Hepatocyte (in vitro differentiated cells): ENCODE measurements around the gene TWIST2. TPM values are rescaled to one million over a fixed set of nuclear protein-coding genes. Genes with fewer than 3 reads are reported as not detected.

Source experiments
- DNase-seq: peaks from one replicate; pipeline ENCODE4 v3.0.0-alpha.2; 2016; ENCODE audit warnings: low spot score
- H2AFZ ChIP-seq: fragments of 200-600 bp; sonication (generic); 2 replicates; pipeline ENCODE4 v1.6.0; 2016; ENCODE audit warnings: antibody characterized with exemption, mild to moderate bottlenecking
- H3K27ac ChIP-seq: fragments of 200-600 bp; sonication (generic); 2 replicates; pipeline ENCODE4 v1.5.1; 2016; ENCODE audit warnings: mild to moderate bottlenecking
- H3K27me3 ChIP-seq: fragments of 200-600 bp; sonication (generic); 2 replicates; pipeline ENCODE4 v1.6.1; 2016
- H3K36me3 ChIP-seq: fragments of 200-600 bp; sonication (generic); replicated peaks from 2 replicates; pipeline ENCODE4 v1.5.1; 2016; ENCODE audit warnings: low read depth; ENCODE audit not compliant: insufficient read depth
- H3K4me1 ChIP-seq: fragments of 200-600 bp; sonication (generic); 2 replicates; pipeline ENCODE4 v1.5.1; 2016; ENCODE audit warnings: mild to moderate bottlenecking, moderate library complexity; ENCODE audit not compliant: insufficient read depth
- H3K4me2 ChIP-seq: fragments of 200-600 bp; sonication (generic); 2 replicates; pipeline ENCODE4 v1.6.0; 2016
- H3K4me3 ChIP-seq: fragments of 200-600 bp; sonication (generic); 2 replicates; pipeline ENCODE4 v1.5.1; 2016; ENCODE audit warnings: mild to moderate bottlenecking
- H3K79me2 ChIP-seq: fragments of 200-600 bp; sonication (generic); 2 replicates; pipeline ENCODE4 v1.6.0; 2017; ENCODE audit warnings: mild to moderate bottlenecking
- H3K9me2 ChIP-seq: fragments of 200-600 bp; sonication (generic); replicated peaks from 2 replicates; pipeline ENCODE4 v1.6.0; 2017; ENCODE audit warnings: mild to moderate bottlenecking; ENCODE audit not compliant: insufficient read depth
- H3K9me3 ChIP-seq: fragments of 200-600 bp; sonication (generic); 2 replicates; pipeline ENCODE4 v1.5.1; 2016; ENCODE audit warnings: low read depth, mild to moderate bottlenecking
- H4K20me1 ChIP-seq: fragments of 200-600 bp; sonication (generic); 2 replicates; pipeline ENCODE4 v1.6.0; 2016; ENCODE audit warnings: mild to moderate bottlenecking; ENCODE audit not compliant: insufficient read depth, poor library complexity, severe bottlenecking
- CTCF ChIP-seq: fragments of 200-600 bp; sonication (generic); IDR thresholded peaks from 2 replicates; pipeline ENCODE4 v1.5.1; 2016; ENCODE audit warnings: antibody characterized with exemption, mild to moderate bottlenecking; ENCODE audit not compliant: poor library complexity
- EZH2 ChIP-seq: fragments of 200-600 bp; sonication (generic); IDR thresholded peaks from 2 replicates; pipeline ENCODE4 v1.6.1; 2016; ENCODE audit warnings: antibody characterized with exemption, mild to moderate bottlenecking, borderline replicate concordance
- EZH2phosphoT487 ChIP-seq: fragments of 200-600 bp; sonication (generic); IDR thresholded peaks from one replicate; pipeline ENCODE4 v1.6.1; 2018; ENCODE audit warnings: antibody characterized with exemption, mild to moderate bottlenecking, low read depth, moderate library complexity; ENCODE audit not compliant: unreplicated experiment, severe bottlenecking
- WGBS: methylation state at CpG from one replicate; pipeline ENCODE4 v1.1.6; 2016; ENCODE audit warnings: low lambda C conversion rate; ENCODE audit errors: missing lambda C conversion rate; 5-methylcytosine and 5-hydroxymethylcytosine counted together
- polyA plus RNA-seq: library from polyadenylated mRNA; unstranded; fragments of >200 nt; fragmentation: Nextera tagmentation; extraction: Ambion mirVana; gene quantifications from 2 replicates; pipeline ENCODE4 v1.2.1, GENCODE V29; 2016
- total RNA-seq: library from RNA; depleted of rRNA; stranded (reverse); fragments of >200 nt; gene quantifications from 2 replicates; pipeline ENCODE4 v1.2.3, GENCODE V29; 2014

The TWIST2 gene
- total and polyA plus RNA-seq, 2 experiments from 2014 or later: 13.5 to 19.7 TPM

GRCh38 chr2:238855299-238855698, 7.4 kb downstream of the TWIST2 start:
- peaks cover 17% of the 10 kb centered on the region for H3K27me3 ChIP-seq
- no peak overlapping the region for H3K27ac ChIP-seq
- no peak for DNase-seq

GRCh38 chr2:238855891-238856580, 8.2 kb downstream of the TWIST2 start:
- Histone ChIP-seq H3K4me2 (no peak overlapping the region), H3K27ac (no peak overlapping the region), H3K36me3 (no peaks in the 10 kb centered on the region), H3K9me3 (no peaks in the 10 kb centered on the region), H3K79me2 (peaks cover 38% of the 10 kb centered on the region), H3K4me3 (no peak overlapping the region), H3K4me1 (peaks cover 4% of the 10 kb centered on the region), H3K9me2 (no peaks in the 10 kb centered on the region), H4K20me1 (no peaks in the 10 kb centered on the region), H3K27me3 (peaks cover 10% of the 10 kb centered on the region), H2AFZ (no peak overlapping the region)
- no peak for DNase-seq
- WGBS: 85% methylated on average over 12 of the region's 12 CpGs
- TF ChIP-seq CTCF: no peak
- no peak for TF ChIP-seq EZH2
- no peak for TF ChIP-seq EZH2phosphoT487

More at GRCh38 chr2:238855299-238855698, 7.4 kb downstream of the TWIST2 start:
- Histone ChIP-seq H3K9me3 (no peaks in the 10 kb centered on the region), H2AFZ (no peak overlapping the region), H3K79me2 (peaks cover 40% of the 10 kb centered on the region), H3K36me3 (no peaks in the 10 kb centered on the region), H4K20me1 (no peaks in the 10 kb centered on the region), H3K9me2 (no peaks in the 10 kb centered on the region), H3K4me3 (no peak overlapping the region), H3K4me2 (no peak overlapping the region), H3K4me1 (peaks cover 4% of the 10 kb centered on the region)
- 96% methylated on average over 9 of the region's 9 CpGs for WGBS
- no peak for TF ChIP-seq EZH2phosphoT487
- no peak for TF ChIP-seq CTCF
- TF ChIP-seq EZH2: no peak

GRCh38 chr2:238856713-238857567, 9.1 kb downstream of the TWIST2 start:
- H3K79me2 ChIP-seq: peaks cover 38% of the 10 kb centered on the region

More at GRCh38 chr2:238856713-238857567, 9.1 kb downstream of the TWIST2 start:
- TF ChIP-seq CTCF (no peak), EZH2phosphoT487 (no peak), EZH2 (no peak)
- Histone ChIP-seq H3K9me3 (no peaks in the 10 kb centered on the region), H4K20me1 (no peaks in the 10 kb centered on the region), H3K27ac (no peak overlapping the region), H2AFZ (no peak overlapping the region), H3K9me2 (no peaks in the 10 kb centered on the region), H3K4me3 (no peak overlapping the region), H3K4me1 (peaks cover 4% of the 10 kb centered on the region), H3K4me2 (no peak overlapping the region), H3K36me3 (no peaks in the 10 kb centered on the region), H3K27me3 (peaks cover 6% of the 10 kb centered on the region)
- DNase-seq: no peak
- WGBS: 89% methylated on average over 16 of the region's 16 CpGs
